AG04450 (cell line): ENCODE results near the gene TMED8. TPM values are rescaled to one million over a fixed set of nuclear protein-coding genes. Genes with fewer than 3 reads are reported as not detected.

Experiments used
- CTCF ChIA-PET: fragments of 300-600, 350-600 bp; formaldehyde crosslinking; extraction: SDS; loops from one replicate; lab custom pipeline; 2022; ENCODE audit warnings: antibody characterized with exemption, inconsistent platforms; lab: Charles Lee
- POLR2A ChIA-PET: fragments of 350-600 bp; formaldehyde crosslinking; extraction: SDS; loops from one replicate; lab custom pipeline; 2021; ENCODE audit warnings: antibody characterized with exemption, inconsistent platforms; lab: Yijun Ruan, JAX
- DNase-seq: peaks from one replicate; pipeline ENCODE4 v3.0.0-alpha.2; 2011; ENCODE audit warnings: low read depth, low spot score
- H3K27ac ChIP-seq: one replicate; pipeline ENCODE4 v1.5.1; 2012; ENCODE audit warnings: low read depth, low read length, control low read depth
- H3K27me3 ChIP-seq: one replicate; pipeline ENCODE4 v1.6.0; 2012; ENCODE audit warnings: low read length; ENCODE audit not compliant: control insufficient read depth, insufficient read depth
- H3K4me3 ChIP-seq: 2 replicates; pipeline ENCODE4 v1.5.1; 2011; ENCODE audit warnings: mild to moderate bottlenecking, low read depth, low read length, control low read depth
- H3K9me3 ChIP-seq: 2 replicates; pipeline ENCODE4 v1.5.1; 2012; ENCODE audit warnings: low read length; ENCODE audit not compliant: control insufficient read depth, insufficient read depth
- CTCF ChIP-seq: IDR thresholded peaks from 2 replicates; pipeline ENCODE4 v1.5.1; 2011; ENCODE audit warnings: low read depth, low read length, control low read depth, inconsistent platforms
- polyA plus RNA-seq: library from polyadenylated mRNA; depleted of rRNA; stranded (reverse); fragments of >200 nt; gene quantifications from 2 replicates; pipeline ENCODE4 v1.2.3, GENCODE V29; 2011

Gene TMED8
- polyA plus RNA-seq, 1 experiment, result 5.7 TPM

- no peak overlapping the region for H3K27ac ChIP-seq
- no peaks in the 10 kb centered on the region for H3K9me3 ChIP-seq
- no peak overlapping the region for H3K4me3 ChIP-seq
- H3K27me3 ChIP-seq, result no peaks in the 10 kb centered on the region
- no peak for DNase-seq
- POLR2A ChIA-PET, result no interaction called here
- TF ChIP-seq CTCF, result no peak
- CTCF ChIA-PET, result no interaction called here
These were observed 23.3 kb downstream of the TMED8 start for GRCh38 chr14:77353469-77354141.

DNA sequence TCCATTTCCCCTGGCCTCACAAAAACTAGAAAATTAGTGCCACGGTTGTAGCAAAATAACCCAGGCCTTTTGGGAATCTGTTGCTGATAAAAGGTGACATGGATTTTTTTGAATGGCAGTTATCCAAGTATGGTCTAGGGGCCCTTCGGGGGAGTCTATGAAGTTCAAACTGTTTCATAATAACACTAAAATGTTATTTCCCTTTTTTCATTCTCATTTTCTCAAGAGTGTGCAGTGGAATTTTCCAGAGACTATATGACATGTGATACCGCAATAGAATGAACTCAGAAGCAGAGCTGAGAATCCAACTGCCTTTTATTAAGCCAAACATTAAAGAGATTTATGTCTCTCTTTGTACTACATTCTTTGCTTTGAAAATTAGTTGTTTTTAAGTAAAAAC, 29.1 kb downstream of the TMED8 start:
- H3K27me3 ChIP-seq, result no peaks in the 10 kb centered on the region
- ChIA-PET POLR2A (no interaction called here), CTCF (no interaction called here)
- H3K9me3 ChIP-seq, result no peaks in the 10 kb centered on the region
- no peak overlapping the region for H3K27ac ChIP-seq
- DNase-seq, result no peak
- H3K4me3 ChIP-seq, result no peak overlapping the region
- no peak for TF ChIP-seq CTCF

DNA sequence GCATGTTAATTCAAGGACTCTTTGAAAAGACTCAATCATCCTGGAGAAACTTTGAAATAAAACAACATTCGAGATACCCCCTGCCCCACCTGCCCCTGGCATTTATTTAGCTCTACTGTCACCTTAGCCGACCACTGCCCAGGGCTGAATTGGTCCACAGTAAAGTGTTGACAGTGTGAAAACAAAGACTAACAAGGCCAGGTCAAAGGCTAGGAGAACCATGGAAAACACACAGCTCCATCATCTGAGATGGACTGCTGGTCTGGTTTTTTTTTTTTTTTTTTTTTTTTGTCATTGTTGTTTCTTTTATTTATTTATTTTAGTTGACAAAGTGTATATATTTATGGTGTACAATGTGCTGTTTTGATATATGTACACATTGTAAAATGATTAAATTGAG, 30.4 kb downstream of the TMED8 start:
- H3K4me3 ChIP-seq, result no peak overlapping the region
- CTCF ChIA-PET, result interaction anchor here (0.6 kb wide), 3 partner anchors 18 to 31 kb away, joined by 3 to 6 read pairs (median 4); no protein-coding TSS in a partner anchor

DNA sequence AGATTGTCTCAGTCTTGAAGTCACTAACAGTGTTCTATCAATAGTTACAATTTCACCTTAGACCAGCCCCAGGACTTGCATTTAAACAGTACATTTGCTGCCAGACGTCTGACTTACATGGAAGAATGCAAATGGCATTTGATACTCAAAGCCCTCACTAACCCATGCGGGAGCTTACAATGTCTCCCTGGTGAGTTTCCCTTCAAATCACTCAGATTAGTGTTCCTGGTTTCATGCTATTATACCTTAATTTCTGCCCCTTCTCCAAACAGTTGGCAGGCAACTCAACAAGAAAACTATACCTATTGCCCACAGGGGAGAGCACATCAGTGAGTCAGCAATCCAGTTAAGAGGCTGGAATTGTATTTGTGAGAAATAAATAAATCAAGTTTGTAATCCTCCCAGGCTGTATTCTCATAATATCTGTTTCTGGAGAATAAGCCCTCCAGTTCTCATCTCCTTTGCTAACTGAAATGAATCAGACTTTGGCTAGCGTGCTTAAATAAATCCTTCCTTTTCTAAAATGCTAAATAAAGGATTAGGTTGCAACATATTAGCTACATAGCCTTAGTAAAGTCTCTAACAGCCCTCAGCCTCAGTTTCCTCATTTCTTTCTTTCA, 32.4 kb downstream of the TMED8 start:
- no peak for TF ChIP-seq CTCF
- CTCF ChIA-PET, result interaction anchor here (0.6 to 1.8 kb wide), 2 partner anchors 29 to 148 kb away, joined by 3 to 7 read pairs; no protein-coding TSS in a partner anchor

More for the DNA sequence above, 30.4 kb downstream of the TMED8 start:
- H3K27ac ChIP-seq, result no peak overlapping the region
- POLR2A ChIA-PET, result no interaction called here
- no peak for DNase-seq
- TF ChIP-seq CTCF, result no peak
- no peaks in the 10 kb centered on the region for H3K27me3 ChIP-seq
- no peaks in the 10 kb centered on the region; the same call in 1 of the 2 replicates for H3K9me3 ChIP-seq

GRCh38 chr14:77343662-77344061, 33.2 kb downstream of the TMED8 start:
- no peak for DNase-seq
- H3K27me3 ChIP-seq, result no peaks in the 10 kb centered on the region
- ChIA-PET CTCF (interaction anchor here (0.6 to 1.8 kb wide), 2 partner anchors 28 to 149 kb away, joined by 3 to 7 read pairs; no protein-coding TSS in a partner anchor), POLR2A (no interaction called here)
- H3K4me3 ChIP-seq, result no peak overlapping the region
- H3K27ac ChIP-seq, result no peak overlapping the region
- H3K9me3 ChIP-seq, result no peaks in the 10 kb centered on the region; the same call in 1 of the 2 replicates
- TF ChIP-seq CTCF, result no peak

More for the DNA sequence above, 32.4 kb downstream of the TMED8 start:
- Histone ChIP-seq H3K9me3 (no peaks in the 10 kb centered on the region; the same call in 1 of the 2 replicates), H3K4me3 (no peak overlapping the region), H3K27ac (no peak overlapping the region), H3K27me3 (no peaks in the 10 kb centered on the region)
- no peak for DNase-seq
- POLR2A ChIA-PET, result no interaction called here
